H1 (cell line): ENCODE results near the gene SUCLG2. TPM values are rescaled to one million over a fixed set of nuclear protein-coding genes. Genes with fewer than 3 reads are reported as not detected.
"Not testable (repeated sequence)": the region's sequence is repeated elsewhere in the genome, so short reads cannot be mapped to it uniquely, and the experiment has no call there.

ENCODE experiments used
- CTCF ChIA-PET: fragments of 300-600 bp; sonication (Branson Sonifier 250); formaldehyde crosslinking; loops from one replicate; lab custom pipeline; 2021; ENCODE audit not compliant: partially characterized antibody; lab: Charles Lee
- POLR2A ChIA-PET: fragments of 300-600 bp; sonication (Branson Sonifier 250); formaldehyde crosslinking; loops from one replicate; lab custom pipeline; 2021; ENCODE audit warnings: inconsistent platforms; ENCODE audit not compliant: partially characterized antibody; lab: Charles Lee
- DNase-seq, 2 experiments: peaks; one replicate each; pipeline versions ENCODE4 v3.0.0 to v3.0.0-alpha.2; 2010 to 2022; ENCODE audit warnings: low spot score in 2 of 2, low read depth in 1 of 2, mixed read lengths in 1 of 2
- FAIRE-seq: peaks from 2 replicates; lab custom pipeline; 2011; peaks lifted over from hg19 to GRCh38; lab: Jason Lieb, UNC
- H2AFZ ChIP-seq: 2 replicates; pipeline ENCODE4 v1.8.1; 2012; ENCODE audit warnings: low read length, inconsistent platforms
- H2AK5ac ChIP-seq: 2 replicates; pipeline ENCODE4 v1.6.1; 2013; ENCODE audit warnings: low read depth, low read length
- H2BK120ac ChIP-seq: replicated peaks from 2 replicates; pipeline ENCODE3; 2013; ENCODE audit warnings: low read depth, low read length, inconsistent platforms
- H2BK12ac ChIP-seq: 2 replicates; pipeline ENCODE4 v1.6.1; 2013; ENCODE audit warnings: low read depth, low read length
- H2BK15ac ChIP-seq: 2 replicates; pipeline ENCODE4 v1.6.1; 2013; ENCODE audit warnings: low read length
- H2BK20ac ChIP-seq: 2 replicates; pipeline ENCODE4 v1.6.1; 2013; ENCODE audit warnings: low read length
- H2BK5ac ChIP-seq: 2 replicates; pipeline ENCODE4 v1.6.1; 2013; ENCODE audit warnings: low read depth, low read length
- H3K14ac ChIP-seq: 2 replicates; pipeline ENCODE4 v1.6.1; 2013; ENCODE audit warnings: inconsistent platforms; ENCODE audit not compliant: insufficient read length
- H3K18ac ChIP-seq: 2 replicates; pipeline ENCODE4 v1.6.1; 2013; ENCODE audit warnings: low read length; ENCODE audit errors: extremely low read depth
- H3K23ac ChIP-seq: 2 replicates; pipeline ENCODE4 v1.6.1; 2013; ENCODE audit warnings: inconsistent platforms; ENCODE audit not compliant: insufficient read length
- H3K23me2 ChIP-seq: 2 replicates; pipeline ENCODE4 v1.6.1; 2013; ENCODE audit warnings: low read depth, low read length
- H3K27ac ChIP-seq: 2 replicates; pipeline ENCODE4 v1.6.1; 2011; ENCODE audit warnings: low read depth, low read length, inconsistent platforms
- H3K27me3 ChIP-seq, 4 experiments: replicated peaks in 1 of 4; 1 replicate in 1 of 4; 2 replicates in 3 of 4; pipeline versions ENCODE4 v1.6.1 to v1.8.1; 2011 to 2013; ENCODE audit warnings: low read length in 3 of 4, mild to moderate bottlenecking in 3 of 4, inconsistent platforms in 2 of 4, mixed read lengths in 2 of 4, moderate library complexity in 1 of 4; ENCODE audit not compliant: control insufficient read depth in 3 of 4, insufficient read depth in 3 of 4; ENCODE audit errors: extremely low read depth in 1 of 4
- H3K36me3 ChIP-seq, 4 experiments: 2 replicates each; pipeline versions ENCODE4 v1.6.1 to v1.8.1; 2011 to 2013; ENCODE audit warnings: mild to moderate bottlenecking in 4 of 4, low read length in 3 of 4, moderate library complexity in 2 of 4, control low read depth in 1 of 4, inconsistent platforms in 1 of 4; ENCODE audit not compliant: insufficient read depth in 4 of 4, control insufficient read depth in 2 of 4
- H3K4ac ChIP-seq: replicated peaks from 2 replicates; pipeline ENCODE3; 2013; ENCODE audit warnings: low read length, low read depth, mixed read lengths, inconsistent platforms; ENCODE audit not compliant: insufficient read length
- H3K4me1 ChIP-seq, 4 experiments: replicated peaks in 1 of 4; 1 replicate in 1 of 4; 2 replicates in 3 of 4; pipeline versions ENCODE4 v1.6.1 to v1.8.1; 2011 to 2013; ENCODE audit warnings: low read length in 3 of 4, inconsistent platforms in 2 of 4, mixed read lengths in 1 of 4; ENCODE audit not compliant: insufficient read depth in 4 of 4, control insufficient read depth in 3 of 4
- H3K4me2 ChIP-seq, 2 experiments: 2 replicates each; pipeline versions ENCODE4 v1.6.1 to v1.8.1; 2011 to 2013; ENCODE audit warnings: low read depth in 2 of 2, low read length in 2 of 2, control low read depth in 1 of 2, inconsistent platforms in 1 of 2, mild to moderate bottlenecking in 1 of 2; ENCODE audit not compliant: insufficient read depth in 1 of 2
- H3K4me3 ChIP-seq, 4 experiments: fragments of 200-600, 300-600 bp in 1 of 4; sonication (generic), shearing (Covaris generic), sonication (Bioruptor Twin) in 1 of 4; 2 replicates each; pipeline versions ENCODE4 v1.5.1 to v1.8.1; 2011 to 2016; ENCODE audit warnings: low read length in 4 of 4, low read depth in 3 of 4, control low read depth in 2 of 4, inconsistent platforms in 2 of 4, mild to moderate bottlenecking in 2 of 4, mixed read lengths in 1 of 4, moderate library complexity in 1 of 4; ENCODE audit not compliant: insufficient read depth in 2 of 4; ENCODE audit errors: extremely low read depth in 1 of 4
- H3K56ac ChIP-seq: replicated peaks from 2 replicates; pipeline ENCODE3; 2013; ENCODE audit warnings: low read depth, mild to moderate bottlenecking, mixed read lengths, low read length, inconsistent platforms; ENCODE audit not compliant: insufficient read length
- H3K79me1 ChIP-seq: 2 replicates; pipeline ENCODE4 v1.6.1; 2013; ENCODE audit warnings: low read depth, low read length, control low read depth
- H3K79me2 ChIP-seq, 2 experiments: 2 replicates each; pipeline versions ENCODE4 v1.6.1 to v1.8.1; 2012 to 2013; ENCODE audit warnings: low read length in 2 of 2, mild to moderate bottlenecking in 2 of 2, inconsistent platforms in 1 of 2; ENCODE audit not compliant: insufficient read depth in 2 of 2, control insufficient read depth in 1 of 2
- H3K9ac ChIP-seq, 4 experiments: replicated peaks in 1 of 4; 1 replicate in 1 of 4; 2 replicates in 3 of 4; pipeline versions ENCODE4 v1.6.1 to v1.8.1; 2011 to 2013; ENCODE audit warnings: low read depth in 3 of 4, low read length in 3 of 4, control low read depth in 2 of 4, mild to moderate bottlenecking in 2 of 4, moderate library complexity in 2 of 4, inconsistent platforms in 1 of 4; ENCODE audit errors: extremely low read depth in 1 of 4
- H3K9me3 ChIP-seq, 2 experiments: 2 replicates each; pipeline versions ENCODE4 v1.6.1 to v1.8.1; 2012 to 2013; ENCODE audit warnings: mild to moderate bottlenecking in 2 of 2, moderate library complexity in 2 of 2, control low read depth in 1 of 2, inconsistent platforms in 1 of 2, low read depth in 1 of 2, low read length in 1 of 2, mixed read lengths in 1 of 2; ENCODE audit not compliant: insufficient read depth in 2 of 2
- H4K20me1 ChIP-seq, 2 experiments: replicated peaks in 1 of 2; 2 replicates each; pipeline versions ENCODE3 to v1.8.1; 2011 to 2013; ENCODE audit warnings: inconsistent platforms in 2 of 2, low read length in 2 of 2, mild to moderate bottlenecking in 1 of 2; ENCODE audit not compliant: insufficient read depth in 2 of 2, control insufficient read depth in 1 of 2
- H4K5ac ChIP-seq: 2 replicates; pipeline ENCODE4 v1.6.1; 2013; ENCODE audit warnings: low read length, low read depth, mixed read lengths, inconsistent platforms; ENCODE audit not compliant: insufficient read length
- H4K8ac ChIP-seq: 2 replicates; pipeline ENCODE4 v1.8.0; 2013; ENCODE audit warnings: mild to moderate bottlenecking, moderate library complexity, low read length, inconsistent platforms; ENCODE audit not compliant: insufficient read depth; ENCODE audit errors: extremely low read depth
- H4K91ac ChIP-seq: replicated peaks from 2 replicates; pipeline ENCODE3; 2013; ENCODE audit warnings: low read length, mixed read lengths, inconsistent platforms; ENCODE audit not compliant: insufficient read length
- HDAC6 ChIP-seq: IDR thresholded peaks from one replicate; pipeline ENCODE4 v1.7.1; 2012; ENCODE audit warnings: low read depth, mild to moderate bottlenecking, inconsistent platforms, low read length, moderate library complexity
- JUN ChIP-seq: IDR thresholded peaks from 2 replicates; pipeline ENCODE4 v1.6.1; 2011; ENCODE audit warnings: low read depth, mild to moderate bottlenecking, improper control_type of control experiment, low read length
- KDM4A ChIP-seq: IDR thresholded peaks from one replicate; pipeline ENCODE4 v1.7.1; 2012; ENCODE audit warnings: low read depth, mild to moderate bottlenecking, moderate library complexity, low read length, inconsistent platforms; ENCODE audit not compliant: severe bottlenecking
- NRF1 ChIP-seq: IDR thresholded peaks from 2 replicates; pipeline ENCODE4 v1.6.1; 2011; ENCODE audit warnings: mild to moderate bottlenecking, low read depth, low read length, improper control_type of control experiment
- SIX5 ChIP-seq: IDR thresholded peaks from 2 replicates; pipeline ENCODE4 v1.6.1; 2011; ENCODE audit warnings: mild to moderate bottlenecking, low read depth, low read length
- TBP ChIP-seq: IDR thresholded peaks from 2 replicates; pipeline ENCODE4 v1.6.1; 2011; ENCODE audit warnings: low read depth, low read length, improper control_type of control experiment
- YY1 ChIP-seq: IDR thresholded peaks from 2 replicates; pipeline ENCODE4 v1.6.1; 2011; ENCODE audit warnings: low read depth, mild to moderate bottlenecking, low read length
- WGBS, 2 experiments: shearing (Covaris generic) in 1 of 2; methylation state at CpG; one replicate each; pipeline versions ENCODE4 v1.1.6 to v1.1.7; 2013 to 2015; ENCODE audit warnings: low lambda C conversion rate in 2 of 2, mixed read lengths in 2 of 2, inconsistent platforms in 1 of 2, low coverage in 1 of 2, missing lambda C conversion rate in 1 of 2; ENCODE audit not compliant: insufficient replicate concordance in 2 of 2, insufficient coverage in 1 of 2, insufficient read length in 1 of 2; ENCODE audit errors: extremely low coverage in 1 of 2, missing lambda C conversion rate in 1 of 2; 5-methylcytosine and 5-hydroxymethylcytosine counted together
- polyA plus RNA-seq, 7 experiments: library from polyadenylated mRNA; depleted of rRNA in 3 of 7; stranded (reverse) in 5 of 7; unstranded in 2 of 7; fragments of >200 nt in 5 of 7; fragments of 200-250 nt in 2 of 7; gene quantifications; 1 replicate in 5 of 7; 2 replicates in 1 of 7; 4 replicates in 1 of 7; pipeline versions ENCODE4 v1.2.1 to v1.2.3, GENCODE V29; 2011 to 2013; ENCODE audit warnings: missing spikeins in 2 of 7, mixed read lengths in 2 of 7
- total RNA-seq: library from RNA; stranded (reverse); fragmentation: NEBNext Ultra II Directional; extraction: Animal tissue kit (Norgen Biotek cat#: 25700); gene quantifications from 2 replicates; pipeline ENCODE4 v1.2.1, GENCODE V29; 2021
- TF ChIP-seq, protein P1 (sequence below): IDR thresholded peaks from 2 replicates; pipeline ENCODE4 v1.6.1; 2011; ENCODE audit warnings: low read depth, mild to moderate bottlenecking, low read length; ENCODE audit not compliant: insufficient read depth

The SUCLG2 gene
- total and polyA plus RNA-seq, 2 of the 8 experiments (the other 6 are each of a cell fraction or from before 2014, with no cell fraction given), result 12.9 to 46.2 TPM

DNA sequence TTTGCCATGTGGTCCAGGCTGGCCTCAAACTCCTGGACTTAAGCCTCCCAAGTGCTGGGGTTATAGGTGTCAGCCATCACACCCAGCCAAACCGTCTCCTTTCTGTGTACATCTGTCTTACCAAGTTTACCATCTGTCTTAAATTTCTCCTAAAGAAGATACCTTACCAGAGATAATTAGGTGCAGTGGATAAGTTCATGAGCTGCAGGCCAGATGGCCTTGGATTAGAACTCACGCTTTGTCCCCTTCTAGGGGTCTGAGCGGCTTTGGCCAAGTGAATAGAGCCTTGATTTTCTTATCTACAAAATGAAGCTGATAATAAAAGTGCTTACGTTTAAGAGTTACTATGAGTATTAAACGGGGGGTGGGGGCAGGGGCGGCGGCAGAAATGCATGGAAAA is 103.9 kb downstream of the SUCLG2 start (continued):
- no peak for TF ChIP-seq KDM4A
- TF ChIP-seq, protein P1, sequence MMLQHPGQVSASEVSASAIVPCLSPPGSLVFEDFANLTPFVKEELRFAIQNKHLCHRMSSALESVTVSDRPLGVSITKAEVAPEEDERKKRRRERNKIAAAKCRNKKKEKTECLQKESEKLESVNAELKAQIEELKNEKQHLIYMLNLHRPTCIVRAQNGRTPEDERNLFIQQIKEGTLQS, result no peak
- TF ChIP-seq YY1, result no peak
- no peak for TF ChIP-seq HDAC6
- no peak for TF ChIP-seq JUN
- TF ChIP-seq SIX5, result no peak
- TF ChIP-seq TBP, result no peak
- no peak for TF ChIP-seq NRF1

DNA sequence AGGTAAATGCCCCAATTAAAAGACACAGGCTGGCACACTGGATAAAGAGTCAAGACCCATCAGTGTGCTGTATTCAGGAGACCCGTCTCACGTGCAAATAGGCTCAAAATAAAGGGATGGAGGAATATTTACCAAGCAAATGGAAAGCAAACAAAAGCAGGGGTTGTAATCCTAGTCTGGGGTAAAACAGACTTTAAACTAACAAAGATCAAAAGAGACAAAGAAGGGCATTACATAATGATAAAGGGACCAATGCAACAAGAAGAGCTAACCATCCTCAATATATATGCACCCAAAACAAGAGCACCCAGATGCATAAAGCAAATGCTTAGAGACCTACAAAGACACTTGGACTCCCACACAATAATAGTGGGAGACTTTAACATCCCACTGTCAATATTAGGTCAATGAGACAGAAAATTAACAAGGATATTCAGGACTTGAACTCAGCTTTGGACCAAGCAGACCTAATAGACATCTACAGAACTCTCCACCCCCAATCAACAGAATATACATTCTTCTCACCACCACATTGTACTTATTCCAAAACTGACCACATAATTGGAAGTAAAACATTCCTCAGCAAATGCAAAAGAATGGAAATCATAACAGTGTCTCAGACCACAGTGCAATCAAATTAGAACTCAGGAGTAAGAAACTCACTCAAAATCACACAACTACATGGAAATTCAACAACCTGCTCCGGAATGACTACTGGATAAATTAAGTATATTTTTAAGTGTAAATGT is 111.7 kb downstream of the SUCLG2 start:
- H2BK20ac ChIP-seq, H2BK120ac ChIP-seq, H3K9ac ChIP-seq, H3K36me3 ChIP-seq, H3K4me3 ChIP-seq, POLR2A ChIA-PET, DNase-seq, H2AK5ac ChIP-seq, H3K14ac ChIP-seq, H3K23me2 ChIP-seq, H2BK5ac ChIP-seq, H3K4me2 ChIP-seq, H2BK12ac ChIP-seq, H3K4ac ChIP-seq, H3K23ac ChIP-seq, H4K91ac ChIP-seq, H3K4me1 ChIP-seq, H3K56ac ChIP-seq, H4K20me1 ChIP-seq, H3K27ac ChIP-seq, H3K9me3 ChIP-seq, H3K18ac ChIP-seq, H4K8ac ChIP-seq, FAIRE-seq, H2BK15ac ChIP-seq, H3K27me3 ChIP-seq, H4K5ac ChIP-seq, H3K79me2 ChIP-seq, H3K79me1 ChIP-seq, H2AFZ ChIP-seq: not testable (repeated sequence)
- 91% methylated on average over 3 of the region's 3 CpGs; no CpG with 5 or more reads in 1 of the 2 experiments for WGBS, 2 experiments
- CTCF ChIA-PET, result interaction anchor here (0.6 kb wide), 1 partner anchor 33 kb away, joined by 3 read pairs; no protein-coding TSS in a partner anchor
